Activated CD4-positive, alpha-beta T cell treated with anti-CD3 and anti-CD28 coated beads, Interleukin-2, amount 50 U/mL, for 48 hours (primary cell): ENCODE results near the gene CAMKK2.
"Not testable (repeated sequence)": the region's sequence is repeated elsewhere in the genome, so short reads cannot be mapped to it uniquely, and the experiment has no call there.

Experiments used
- DNase-seq, 2 experiments: peaks; one replicate each; pipeline ENCODE4 v3.0.0-alpha.2; 2020

The CAMKK2 gene

DNA sequence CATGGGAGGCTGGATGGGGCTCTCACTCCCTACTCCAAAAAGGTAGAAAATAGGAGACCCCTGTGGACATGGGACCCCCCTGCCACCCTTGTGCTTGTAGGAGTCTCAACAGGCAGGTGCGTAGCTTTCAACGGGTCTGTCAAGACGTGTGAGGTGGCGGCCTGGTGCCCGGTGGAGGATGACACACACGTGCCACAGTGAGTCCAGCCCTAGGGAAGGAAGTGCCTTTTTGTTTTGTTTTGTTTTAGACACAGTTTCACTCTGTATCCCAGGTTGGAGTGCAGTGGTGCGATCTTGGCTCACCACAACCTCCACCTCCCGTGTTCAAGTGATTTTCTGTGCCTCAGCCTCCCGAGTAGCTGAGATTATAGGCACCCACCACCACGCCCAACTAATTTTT lies 73.7 kb downstream of the CAMKK2 start:
- no peak for DNase-seq

DNA sequence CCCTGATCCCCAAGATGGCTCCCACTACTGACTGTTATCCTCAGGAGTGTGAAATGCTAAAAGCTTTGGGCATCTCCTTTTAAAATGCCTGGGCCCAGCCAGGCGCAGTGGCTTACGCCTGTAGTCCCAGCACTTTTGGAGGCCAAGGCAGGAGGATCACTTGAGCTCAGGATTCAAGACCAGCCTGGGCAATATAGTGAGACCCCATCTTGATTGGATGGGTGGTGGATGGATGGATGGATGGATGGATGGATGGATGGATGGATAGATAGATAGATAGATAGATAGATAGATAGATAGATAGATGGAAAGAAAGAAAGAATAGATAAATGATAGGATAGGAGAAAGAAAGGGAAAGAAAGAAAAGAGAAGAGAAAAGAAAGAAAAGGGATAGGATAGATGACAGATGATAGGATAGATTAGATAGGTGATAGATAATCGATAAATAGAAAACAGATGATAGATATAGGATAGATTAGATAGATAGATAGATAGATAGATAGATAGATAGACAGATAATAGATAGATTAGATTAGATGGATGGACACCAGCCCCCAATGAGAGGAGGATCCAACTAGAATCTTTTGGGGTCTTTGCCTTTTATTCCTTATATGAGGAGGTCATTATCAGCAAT lies 77.0 kb downstream of the CAMKK2 start:
- DNase-seq = no peak

DNA sequence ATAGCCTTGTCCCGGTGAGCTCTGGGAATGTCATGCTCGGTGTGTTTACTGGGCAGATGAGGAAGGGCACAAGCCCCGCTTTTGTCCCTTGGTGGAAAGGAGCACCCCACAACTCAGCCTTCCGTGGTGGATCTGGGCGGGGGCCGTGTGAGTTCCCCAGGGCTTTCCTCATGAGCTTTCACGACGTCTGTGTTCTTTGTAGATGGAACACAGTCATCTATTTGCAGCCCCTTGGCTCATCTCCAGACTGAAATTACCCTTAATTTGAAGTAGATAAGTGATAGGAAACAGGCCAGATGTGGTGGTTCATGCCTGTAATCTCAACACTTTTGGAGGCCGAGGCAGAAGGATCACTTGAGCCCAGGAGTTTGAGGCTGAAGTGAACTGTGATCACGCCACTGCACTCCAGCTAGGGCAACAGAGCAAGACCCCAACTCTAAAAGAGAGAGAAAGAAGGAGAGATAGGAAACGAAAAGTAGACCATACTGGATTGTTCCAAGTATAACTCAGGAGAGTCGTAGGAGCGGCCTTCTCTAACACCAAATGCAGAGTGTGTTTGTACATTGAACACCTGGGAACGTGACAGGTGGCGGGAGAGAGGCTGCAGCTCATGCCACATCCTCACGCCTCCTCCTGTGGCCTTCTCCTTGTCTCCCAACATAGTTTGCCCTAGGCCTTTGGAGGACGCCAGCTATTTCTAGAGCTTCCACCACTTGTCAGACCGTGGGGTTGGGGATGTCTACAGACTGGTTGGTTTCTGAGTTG lies 77.7 kb downstream of the CAMKK2 start:
- no peak for DNase-seq

DNA sequence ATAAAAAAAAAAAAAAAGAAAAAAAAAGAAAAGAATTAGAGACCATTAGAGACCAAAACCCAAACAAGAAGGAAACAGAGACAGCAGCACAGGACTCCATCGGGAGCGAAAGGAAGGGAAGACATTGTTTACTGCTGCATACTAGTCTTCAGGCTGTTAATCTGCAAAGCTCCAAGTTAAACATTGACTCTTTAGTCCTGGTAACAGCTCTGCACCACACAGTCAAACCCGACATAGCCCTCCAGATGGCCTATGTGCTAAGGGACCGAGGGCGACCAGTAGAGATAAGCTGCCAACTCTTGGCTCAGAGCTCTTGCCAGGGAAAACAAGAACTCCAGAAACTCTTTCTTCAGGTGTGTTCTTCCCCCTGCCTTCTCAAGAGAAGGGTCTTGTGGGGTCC lies 78.7 kb downstream of the CAMKK2 start:
- no peak for DNase-seq

DNA sequence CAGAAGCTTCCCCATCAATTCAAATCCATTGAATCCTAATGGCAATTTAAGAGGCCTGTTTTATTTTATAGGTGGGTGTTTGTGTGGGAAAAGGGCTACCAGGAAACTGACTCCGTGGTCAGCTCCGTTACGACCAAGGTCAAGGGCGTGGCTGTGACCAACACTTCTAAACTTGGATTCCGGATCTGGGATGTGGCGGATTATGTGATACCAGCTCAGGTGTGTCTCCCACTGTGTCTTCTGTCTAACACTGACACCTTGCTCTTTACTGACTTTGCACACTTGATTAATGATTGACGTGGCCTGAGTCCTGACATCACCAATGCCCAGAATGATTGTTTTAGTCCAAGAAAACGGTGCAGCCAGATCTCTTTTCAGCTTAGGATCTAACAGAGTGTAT lies 79.4 kb downstream of the CAMKK2 start:
- DNase-seq = no peak

DNA sequence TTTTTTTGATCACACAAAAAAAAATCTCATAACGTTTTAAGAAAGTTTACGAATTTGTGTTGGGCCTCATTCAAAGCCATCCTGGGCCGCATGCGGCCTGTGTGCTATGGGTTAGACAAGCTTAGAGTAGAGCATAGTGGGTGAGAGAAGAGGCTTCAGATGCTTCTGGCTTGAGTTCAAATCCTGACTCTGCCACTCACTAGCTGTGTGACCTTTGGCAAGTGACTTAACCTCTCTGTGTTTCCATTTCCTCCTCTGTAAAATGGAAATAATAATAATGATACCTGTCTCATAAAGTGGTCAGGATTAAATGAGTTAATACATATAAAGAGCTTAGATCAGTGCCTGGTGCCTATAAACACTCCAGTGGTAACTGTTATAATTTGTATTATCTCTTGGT lies 80.4 kb downstream of the CAMKK2 start:
- no peak for DNase-seq

DNA sequence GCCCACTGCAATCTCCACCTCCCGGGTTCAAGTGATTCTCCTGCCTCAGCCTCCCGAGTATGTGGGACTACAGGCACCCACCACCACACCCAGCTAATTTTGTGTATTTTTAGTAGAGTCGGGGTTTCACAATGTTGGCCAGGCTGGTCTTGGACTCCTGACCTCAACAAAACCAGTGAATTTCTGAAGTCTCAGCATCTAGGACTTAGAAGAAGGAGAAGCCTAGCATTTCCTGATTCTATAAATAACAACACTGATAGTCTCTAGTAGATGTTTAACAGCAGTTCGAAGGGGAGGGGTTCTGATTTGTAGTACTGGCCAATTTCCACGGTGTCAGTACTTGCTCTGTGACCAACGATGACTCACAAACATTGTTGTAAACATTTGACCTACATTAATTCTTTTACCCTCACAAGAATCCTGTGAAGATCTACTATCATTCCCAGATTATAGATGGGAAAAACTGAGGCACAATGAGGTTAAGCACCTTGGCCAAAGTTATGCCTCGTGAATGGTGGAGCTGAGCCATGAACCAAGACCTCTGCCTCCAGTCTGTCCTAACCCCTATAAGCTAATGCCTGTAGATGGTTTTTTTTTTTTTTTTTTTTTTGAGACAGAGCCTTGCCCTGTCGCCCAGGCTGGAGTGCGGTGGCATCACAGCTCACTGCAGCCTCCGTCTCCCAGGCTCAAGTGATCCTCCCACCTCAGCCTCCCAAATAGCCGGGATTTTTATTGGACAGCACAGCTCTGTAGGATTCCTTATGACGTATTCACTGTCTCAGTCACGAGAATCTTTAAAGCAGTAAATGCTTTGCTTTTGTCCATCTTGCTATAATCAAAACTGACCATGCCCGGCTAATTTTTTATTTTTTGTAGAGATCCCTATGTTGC lies 81.4 kb downstream of the CAMKK2 start:
- DNase-seq = no peak

DNA sequence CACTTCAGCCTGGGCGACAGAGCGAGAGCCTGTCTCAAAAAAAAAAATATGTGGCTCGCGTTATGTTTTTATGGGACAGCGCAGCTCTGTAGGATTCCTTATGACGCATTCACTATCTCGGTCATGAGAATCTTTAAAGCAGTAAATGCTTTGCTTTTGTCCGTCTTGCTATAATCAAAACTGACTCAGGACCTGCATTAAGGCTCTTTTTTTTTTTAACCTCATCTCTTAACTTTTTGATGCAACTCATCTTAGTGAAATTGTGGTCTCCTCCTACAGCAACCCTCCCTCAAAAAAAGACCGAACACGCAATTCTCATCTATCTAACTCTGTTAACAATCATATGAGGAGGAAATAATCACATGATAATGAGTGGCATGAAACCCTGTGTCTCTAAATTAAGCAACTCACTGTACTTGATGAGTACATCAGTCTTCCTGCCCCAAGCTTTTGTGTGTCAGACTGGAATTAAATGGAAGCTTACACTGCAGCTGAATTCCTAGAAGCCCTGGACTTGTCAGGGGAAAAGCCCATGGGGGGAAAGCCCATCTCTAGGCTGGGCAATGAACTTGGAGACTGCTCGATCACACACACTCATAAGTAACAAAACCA lies 82.2 kb downstream of the CAMKK2 start:
- DNase-seq = peak; percentile 23 to 41

DNA sequence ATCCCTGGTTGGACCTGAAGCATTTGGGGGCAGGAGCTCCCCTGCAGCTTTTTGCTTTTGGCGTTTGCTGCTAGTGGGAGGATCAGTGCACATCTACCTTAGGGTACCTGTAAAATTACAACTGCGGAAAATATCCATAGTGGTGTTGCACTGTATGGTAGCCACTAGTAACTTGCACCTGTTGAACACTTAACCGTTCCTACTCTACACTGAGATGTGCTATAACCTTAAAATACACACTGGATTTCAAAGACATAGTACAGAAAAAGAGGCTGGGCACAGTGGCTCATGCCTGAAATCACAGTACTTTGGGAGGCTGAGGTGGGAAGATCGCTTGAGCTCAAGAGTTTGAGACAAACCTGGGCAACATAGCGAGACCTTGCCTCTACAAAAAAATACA lies 83.6 kb downstream of the CAMKK2 start:
- DNase-seq = no peak

DNA sequence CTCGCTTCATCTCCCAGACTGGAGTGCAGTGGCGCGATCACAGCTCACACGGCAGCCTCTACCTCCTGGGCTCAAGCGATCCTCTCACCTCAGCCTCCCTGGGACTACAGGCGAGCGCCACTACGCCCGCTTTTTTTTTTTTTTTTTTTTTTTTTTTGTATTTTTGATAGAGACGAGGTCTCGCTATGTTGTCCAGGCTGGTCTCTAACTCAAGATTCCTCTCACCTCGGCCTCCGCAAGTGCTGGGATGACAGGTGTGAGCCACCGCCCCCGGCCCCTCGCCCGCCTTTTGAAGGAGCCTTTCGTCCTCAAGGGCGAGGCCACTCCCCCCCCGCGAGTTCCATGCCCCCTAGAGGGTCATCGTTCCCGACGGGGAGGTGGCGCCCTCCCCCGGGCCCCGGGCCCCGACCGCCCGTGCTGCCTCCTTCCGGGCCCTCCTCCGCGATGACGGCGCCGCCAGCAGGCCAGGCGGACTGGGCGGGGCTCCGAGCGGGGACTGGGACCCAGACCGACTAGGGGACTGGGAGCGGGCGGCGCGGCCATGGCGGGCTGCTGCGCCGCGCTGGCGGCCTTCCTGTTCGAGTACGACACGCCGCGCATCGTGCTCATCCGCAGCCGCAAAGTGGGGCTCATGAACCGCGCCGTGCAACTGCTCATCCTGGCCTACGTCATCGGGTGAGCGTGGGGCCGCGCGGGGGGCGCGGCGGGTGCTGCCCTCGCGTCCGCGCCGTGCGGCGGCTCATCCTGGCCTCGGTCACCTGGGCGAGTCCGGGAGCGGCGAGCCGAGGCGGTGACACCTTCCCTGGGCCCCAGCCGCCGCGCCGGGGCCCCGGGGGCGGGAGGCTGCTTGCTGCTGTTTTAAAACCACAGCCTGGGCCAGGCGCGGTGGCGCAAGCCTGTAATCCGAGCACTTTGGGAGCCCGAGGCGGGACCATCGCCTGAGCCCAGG lies 86.6 kb downstream of the CAMKK2 start, which contains the start of gene P2RX4:
TSS of gene P2RX4 (plus strand) at position 506 of the 949 bp plus-strand sequence. CDS start at position 542, 36 bp downstream.
- DNase-seq = peak; percentile 88 to 90

DNA sequence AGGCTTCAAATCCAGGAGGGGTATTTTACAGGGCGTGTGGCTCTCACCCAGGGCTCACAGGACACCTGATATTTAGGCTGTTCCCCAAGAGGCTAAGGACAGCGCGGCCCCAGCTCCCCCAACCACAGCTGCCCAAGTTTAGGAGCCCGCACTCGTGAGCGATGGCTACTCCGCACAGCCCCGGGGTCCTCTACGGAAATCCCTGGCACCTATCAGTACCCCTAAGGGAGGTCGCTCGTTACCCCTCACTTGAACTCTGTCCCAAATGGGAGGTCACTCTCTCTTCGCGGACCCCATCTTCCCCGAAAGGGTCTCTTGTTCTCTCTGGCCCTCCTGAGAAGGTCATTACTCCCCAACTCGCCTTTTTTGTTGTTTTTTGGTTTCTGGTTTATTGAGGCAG lies 87.3 kb downstream of the CAMKK2 start:
- DNase-seq = no peak

DNA sequence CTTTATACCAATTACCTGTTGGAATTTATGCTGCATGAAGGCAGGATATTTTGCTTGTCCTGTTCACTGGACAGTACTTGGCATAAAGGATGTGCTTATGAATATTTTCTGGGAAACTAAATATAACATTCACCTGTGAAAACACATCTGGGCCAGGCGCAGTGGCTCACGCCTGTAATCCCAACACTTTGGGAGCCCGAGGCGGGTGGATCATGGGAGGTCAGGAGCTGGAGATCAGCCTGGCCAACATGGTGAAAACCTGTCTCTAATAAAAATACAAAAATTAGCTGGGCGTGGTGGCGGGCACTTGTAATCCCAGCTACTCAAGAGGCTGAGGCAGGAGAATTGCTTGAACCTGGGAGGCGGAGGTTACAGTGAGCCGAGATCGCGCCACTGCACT lies 87.9 kb downstream of the CAMKK2 start:
- DNase-seq = not testable (repeated sequence)

DNA sequence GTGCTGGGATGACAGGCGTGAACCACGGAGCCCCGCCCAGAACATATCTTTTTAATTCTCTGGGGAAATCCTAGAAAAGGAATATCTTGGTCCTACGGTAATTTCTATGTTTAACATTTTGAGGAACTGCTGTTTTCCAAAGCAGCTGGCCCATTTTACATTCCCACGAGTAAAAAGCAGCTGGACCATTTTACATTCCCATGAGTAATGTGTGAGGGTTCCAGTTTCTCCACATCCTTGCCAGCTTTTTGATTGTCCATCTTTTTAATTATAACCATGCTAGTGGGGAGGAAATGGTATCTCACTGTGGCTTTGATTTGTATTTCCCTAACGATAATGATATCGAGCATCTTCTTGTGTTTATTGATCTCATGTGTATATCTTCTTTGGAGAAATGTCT lies 91.0 kb downstream of the CAMKK2 start:
- no peak for DNase-seq

DNA sequence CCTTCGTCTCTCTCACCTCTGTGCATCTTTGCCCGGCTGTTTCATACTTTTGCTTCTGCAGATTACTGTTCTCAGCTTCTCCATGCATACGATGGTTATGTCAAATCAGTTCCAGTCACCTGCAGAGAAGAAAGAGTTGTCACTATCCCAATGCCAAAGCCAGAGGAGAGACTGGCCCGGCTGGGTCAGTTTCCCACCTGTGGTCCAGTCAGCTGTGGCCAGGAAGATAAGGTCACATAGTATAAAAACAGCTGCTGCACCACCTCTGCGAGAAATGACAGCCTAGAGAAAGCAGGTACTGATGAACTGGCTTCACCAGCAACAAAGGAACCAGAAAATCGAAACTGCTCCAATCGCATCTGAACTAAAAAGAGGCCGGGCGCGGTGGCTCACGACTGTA lies 93.0 kb downstream of the CAMKK2 start:
- DNase-seq = no peak

DNA sequence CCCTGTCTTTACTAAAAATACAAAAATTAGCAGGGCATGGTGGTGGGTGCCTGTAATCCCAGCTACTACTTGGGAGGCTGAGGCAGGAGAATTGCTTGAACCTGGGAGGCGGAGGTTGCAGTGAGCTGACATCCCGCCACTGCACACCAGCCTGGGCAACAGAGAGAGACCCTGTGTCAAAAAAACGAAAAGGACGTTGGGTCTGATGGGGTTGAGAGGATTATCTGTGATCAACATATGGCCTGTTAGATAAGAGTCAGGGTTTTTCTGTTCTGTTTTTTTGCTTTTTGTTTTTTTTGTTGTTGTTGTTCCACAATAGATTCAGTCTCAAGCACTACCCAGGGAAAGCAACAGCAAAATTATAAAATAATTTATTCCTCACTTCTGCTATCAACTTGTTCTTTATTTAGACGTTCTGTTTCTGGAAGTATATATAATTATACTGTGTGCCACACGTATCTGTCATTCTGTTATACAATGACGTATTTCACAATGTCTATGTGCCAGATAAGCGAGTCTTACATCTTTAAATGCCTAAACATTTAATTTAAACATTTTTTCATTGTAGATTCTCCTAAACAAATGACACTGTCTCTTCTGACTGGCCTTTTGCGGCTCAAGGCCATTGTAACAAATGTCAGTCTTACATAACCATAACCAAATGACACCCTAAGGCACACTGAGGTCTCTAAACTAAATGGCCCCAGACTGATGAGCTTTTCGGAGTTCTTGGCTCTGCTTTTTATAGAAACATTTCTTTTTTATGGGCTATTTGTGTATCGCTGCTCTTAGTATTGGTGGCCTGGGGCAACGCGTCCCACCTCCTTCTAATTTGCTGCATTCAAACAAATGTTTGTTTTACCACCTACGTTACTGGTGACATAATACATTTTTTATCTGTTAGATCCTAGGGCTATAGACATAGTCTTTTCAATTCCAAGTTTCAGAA lies 93.8 kb downstream of the CAMKK2 start:
- no peak for DNase-seq

DNA sequence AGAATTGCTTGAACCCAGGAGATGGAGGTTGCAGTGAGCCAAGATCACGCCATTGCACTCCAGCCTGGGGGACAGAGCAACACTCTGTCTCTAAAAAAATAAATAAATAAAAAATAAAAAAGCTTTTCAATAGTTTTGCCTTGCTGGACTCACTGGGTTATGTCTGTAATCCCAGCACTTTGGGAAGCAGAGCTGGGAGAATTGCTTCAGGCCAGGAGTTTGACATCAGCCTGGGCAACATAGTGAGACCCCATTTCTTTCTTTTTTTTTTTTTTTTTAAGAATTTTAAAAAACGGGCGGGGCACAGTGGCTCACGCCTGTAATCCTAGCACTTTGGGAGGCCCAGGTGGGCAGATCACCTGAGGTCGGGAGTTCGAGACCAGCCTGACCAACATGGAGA lies 95.4 kb downstream of the CAMKK2 start:
- not testable (repeated sequence) for DNase-seq

DNA sequence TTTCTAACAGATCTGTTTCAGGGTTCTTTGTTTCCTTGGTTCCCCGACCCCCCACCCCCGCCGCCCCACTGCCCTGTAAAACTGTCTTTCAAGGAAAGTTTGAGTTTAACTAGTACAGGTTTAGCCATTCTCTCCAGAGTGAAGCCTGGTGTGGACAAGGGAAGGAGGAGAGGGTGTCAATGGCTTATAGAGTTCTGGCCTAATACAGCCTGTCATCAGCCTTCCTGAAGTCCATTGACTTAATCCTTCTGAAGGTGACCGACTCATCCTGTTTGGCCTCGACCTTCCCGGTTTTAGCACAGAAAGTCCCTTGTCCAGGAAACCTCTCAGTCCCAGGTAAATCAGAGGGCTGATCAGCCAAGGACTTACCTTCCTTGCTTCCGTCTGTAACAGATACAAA lies 97.6 kb downstream of the CAMKK2 start:
- no peak for DNase-seq

DNA sequence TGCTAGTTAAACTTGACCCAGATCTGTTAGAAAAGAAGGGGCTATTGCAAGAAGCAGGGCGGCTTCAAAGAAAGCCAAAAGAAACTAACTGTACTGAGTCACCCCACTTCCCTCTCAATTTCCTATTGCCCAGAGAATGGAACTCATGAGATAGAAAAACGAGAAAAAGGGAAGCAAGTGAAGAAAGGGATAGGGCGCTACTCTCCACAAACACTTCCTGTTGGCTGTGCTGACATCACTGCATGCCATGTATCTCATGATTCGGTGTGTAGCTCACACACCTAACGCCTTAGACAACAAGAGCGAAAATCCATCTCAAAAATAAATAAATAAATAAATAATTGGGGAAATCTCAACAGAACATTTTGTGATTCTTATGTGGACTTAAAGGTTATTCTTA lies 99.6 kb downstream of the CAMKK2 start:
- no peak for DNase-seq

DNA sequence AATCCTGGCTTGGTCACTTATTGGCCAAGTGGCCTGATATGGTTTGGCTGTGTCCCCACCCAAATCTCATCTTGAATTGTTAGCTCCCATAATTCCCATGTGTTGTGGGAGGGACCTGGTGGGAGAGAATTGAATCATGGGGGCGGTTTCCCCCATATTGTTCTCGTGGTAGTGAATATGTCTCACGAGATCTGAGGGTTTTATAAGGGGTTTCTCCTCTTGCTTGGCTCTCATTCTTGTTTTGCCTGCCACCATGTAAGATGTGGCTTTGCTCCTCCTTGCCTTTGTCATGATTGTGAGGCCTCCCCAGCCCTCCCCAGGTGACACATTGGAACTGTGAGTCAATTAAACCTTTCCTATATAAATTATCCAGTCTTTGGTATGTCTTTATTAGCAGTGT lies 105.4 kb downstream of the CAMKK2 start:
- no peak for DNase-seq

DNA sequence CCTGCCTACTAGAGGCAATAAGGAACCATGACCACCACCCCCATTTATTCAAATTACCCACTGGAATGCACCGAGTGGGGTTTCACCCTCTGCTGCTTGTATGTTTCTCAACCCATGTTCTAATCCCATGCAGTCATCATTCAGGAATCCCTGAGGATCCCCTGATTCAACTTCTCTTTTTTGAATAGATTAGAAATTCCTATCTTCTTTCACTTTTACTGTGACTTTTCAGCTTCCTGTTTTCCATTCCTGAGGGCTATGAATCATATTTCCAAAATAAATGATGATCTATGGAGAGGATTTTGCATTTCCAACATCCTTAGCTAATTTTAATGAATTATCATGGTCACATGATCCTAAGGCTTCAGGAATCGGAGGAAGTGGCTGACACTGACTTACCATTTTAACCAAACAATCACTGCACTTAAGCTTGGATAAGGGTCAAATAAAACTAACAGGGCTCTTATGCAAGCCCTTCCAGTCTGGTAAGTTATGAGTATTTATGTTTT lies 105.9 kb downstream of the CAMKK2 start:
- no peak for DNase-seq
